Endothelial cell of umbilical vein (primary cell): ENCODE measurements around the gene FGF2. TPM values are rescaled to one million over a fixed set of nuclear protein-coding genes. Genes with fewer than 3 reads are reported as not detected.

ENCODE experiments used
- BruUV-seq: library from RNA; stranded (reverse); fragments of 400-500 nt; replicated peaks from 2 replicates; lab custom pipeline; 2021; lab: Mats Ljungman, UMichigan
- CTCF ChIA-PET: fragments of 300-600, 350-600 bp; sonication (Branson Sonifier 250); formaldehyde crosslinking; loops from one replicate; lab custom pipeline; 2021; ENCODE audit warnings: antibody characterized with exemption, inconsistent platforms; lab: Charles Lee
- POLR2A ChIA-PET: fragments of 300-600, 350-600 bp; sonication (Branson Sonifier 250); formaldehyde crosslinking; loops from one replicate; lab custom pipeline; 2021; ENCODE audit warnings: antibody characterized with exemption, inconsistent platforms; lab: Charles Lee
- DNase-seq: peaks from one replicate; pipeline ENCODE4 v3.0.0-alpha.2; 2011; ENCODE audit warnings: low read depth, low spot score
- FAIRE-seq: peaks from 2 replicates; lab custom pipeline; 2011; peaks lifted over from hg19 to GRCh38; lab: Jason Lieb, UNC
- H2AFZ ChIP-seq: 2 replicates; pipeline ENCODE4 v1.6.0; 2012; ENCODE audit warnings: low read depth, low read length, control low read depth, inconsistent platforms
- H3K27ac ChIP-seq: 2 replicates; pipeline ENCODE4 v1.5.1; 2011; ENCODE audit warnings: low read depth, mild to moderate bottlenecking, control low read depth, low read length, moderate library complexity; ENCODE audit not compliant: insufficient read depth
- H3K27me3 ChIP-seq, 2 experiments: 2 replicates each; pipeline versions ENCODE4 v1.6.0 to v1.6.1; 2011; ENCODE audit warnings: low read length in 2 of 2, mixed read lengths in 1 of 2; ENCODE audit not compliant: control insufficient read depth in 2 of 2, insufficient read depth in 2 of 2
- H3K36me3 ChIP-seq, 2 experiments: 2 replicates in 1 of 2; 3 replicates in 1 of 2; pipeline ENCODE4 v1.5.1; 2011; ENCODE audit warnings: low read length in 2 of 2, mild to moderate bottlenecking in 1 of 2, moderate library complexity in 1 of 2; ENCODE audit not compliant: control insufficient read depth in 2 of 2, insufficient read depth in 2 of 2; ENCODE audit errors: extremely low read depth in 1 of 2
- H3K4me1 ChIP-seq: 3 replicates; pipeline ENCODE4 v1.5.1; 2011; ENCODE audit warnings: mild to moderate bottlenecking, low read length; ENCODE audit not compliant: control insufficient read depth, insufficient read depth; ENCODE audit errors: extremely low read depth
- H3K4me2 ChIP-seq: 2 replicates; pipeline ENCODE4 v1.6.1; 2011; ENCODE audit warnings: low read length, control low read depth, mixed read lengths; ENCODE audit not compliant: insufficient read depth
- H3K4me3 ChIP-seq, 3 experiments: fragments of 200-600 bp in 1 of 3; sonication (generic), shearing (Covaris generic) in 1 of 3; replicated peaks in 1 of 3; 2 replicates each; pipeline ENCODE4 v1.5.1; 2011 to 2016; ENCODE audit warnings: control low read depth in 3 of 3, low read length in 3 of 3, mild to moderate bottlenecking in 2 of 3, inconsistent platforms in 1 of 3, low read depth in 1 of 3, moderate library complexity in 1 of 3; ENCODE audit not compliant: insufficient read depth in 1 of 3
- H3K79me2 ChIP-seq: 2 replicates; pipeline ENCODE4 v1.6.0; 2012; ENCODE audit warnings: low read length, inconsistent platforms; ENCODE audit not compliant: control insufficient read depth, insufficient read depth
- H3K9ac ChIP-seq: replicated peaks from 2 replicates; pipeline ENCODE3; 2011; ENCODE audit warnings: low read length, control low read depth; ENCODE audit not compliant: insufficient read depth; ENCODE audit errors: extremely low read depth
- H3K9me1 ChIP-seq: replicated peaks from 3 replicates; pipeline ENCODE4 v1.6.0; 2011; ENCODE audit warnings: mild to moderate bottlenecking, low read length; ENCODE audit not compliant: control insufficient read depth, insufficient read depth; ENCODE audit errors: extremely low read depth
- H3K9me3 ChIP-seq: replicated peaks from 2 replicates; pipeline ENCODE4 v1.5.1; 2012; ENCODE audit warnings: low read length, inconsistent platforms; ENCODE audit not compliant: control insufficient read depth, insufficient read depth
- H4K20me1 ChIP-seq: replicated peaks from 2 replicates; pipeline ENCODE3; 2011; ENCODE audit warnings: mild to moderate bottlenecking, low read length; ENCODE audit not compliant: control insufficient read depth, insufficient read depth; ENCODE audit errors: extremely low read depth
- CTCF ChIP-seq, 2 donors: IDR thresholded peaks; 1 replicate in 1 of 2; 2 replicates in 1 of 2; pipeline ENCODE4 v1.5.1; 2011; ENCODE audit warnings: low read length in 2 of 2, mild to moderate bottlenecking in 2 of 2, moderate library complexity in 2 of 2, control low read depth in 1 of 2, inconsistent platforms in 1 of 2, low read depth in 1 of 2; ENCODE audit not compliant: insufficient read depth in 1 of 2; ENCODE audit errors: extremely low read depth in 1 of 2
- EZH2 ChIP-seq: IDR thresholded peaks from 2 replicates; pipeline ENCODE4 v1.6.1; 2012; ENCODE audit warnings: borderline replicate concordance, low read depth, mild to moderate bottlenecking, moderate library complexity, low read length, inconsistent platforms; ENCODE audit not compliant: severe bottlenecking
- FOS ChIP-seq: IDR thresholded peaks from 2 replicates; pipeline ENCODE4 v1.6.1; 2011; ENCODE audit warnings: mild to moderate bottlenecking, low read length, moderate library complexity, borderline replicate concordance; ENCODE audit not compliant: insufficient read depth
- GATA2 ChIP-seq: IDR thresholded peaks from 2 replicates; pipeline ENCODE4 v1.7.0; 2011; ENCODE audit warnings: low read depth, mild to moderate bottlenecking, moderate library complexity, mixed read lengths, low read length; ENCODE audit not compliant: insufficient read length, insufficient read depth
- JUN ChIP-seq: IDR thresholded peaks from 2 replicates; pipeline ENCODE4 v1.6.1; 2011; ENCODE audit warnings: borderline replicate concordance, low read depth; ENCODE audit not compliant: insufficient read length, insufficient read depth
- MAX ChIP-seq: IDR thresholded peaks from 2 replicates; pipeline ENCODE4 v1.6.1; 2011; ENCODE audit not compliant: insufficient read depth, insufficient read length
- MYC ChIP-seq: IDR thresholded peaks from one replicate; pipeline ENCODE4 v1.6.1; 2011; ENCODE audit warnings: mild to moderate bottlenecking, low read depth, low read length
- POLR2A ChIP-seq: IDR thresholded peaks from 2 replicates; pipeline ENCODE4 v1.6.1; 2012; ENCODE audit warnings: low read depth, mild to moderate bottlenecking, control low read depth, low read length
- POLR2AphosphoS5 ChIP-seq: IDR thresholded peaks from 2 replicates; pipeline ENCODE4 v1.6.1; 2012; ENCODE audit warnings: low read depth, mild to moderate bottlenecking, control low read depth, low read length, moderate library complexity; ENCODE audit not compliant: insufficient read depth
- dilution Hi-C: fragments of 300-500 bp; cut with MboI; formaldehyde crosslinking; loops from one replicate; pipeline ENCODE4 v1.15.0; 2019; ENCODE audit warnings: low sequenced_read_pairs; ENCODE audit not compliant: extremely low pct_ligation_motif_present
- intact Hi-C: fragments of 100-400 bp; cut with micrococcal nuclease; formaldehyde crosslinking; loops from one replicate; pipeline ENCODE4 v1.10.0; 2022
- polyA plus RNA-seq, 4 experiments: library from polyadenylated mRNA; depleted of rRNA in 3 of 4; stranded (reverse) in 3 of 4; unstranded in 1 of 4; fragments of >200 nt; gene quantifications; 2 replicates each; pipeline versions ENCODE4 v1.2.1 to v1.2.3, GENCODE V29; 2011 to 2012; ENCODE audit warnings: missing spikeins in 1 of 4
- total RNA-seq: library from RNA; stranded (reverse); gene quantifications from 2 replicates; pipeline ENCODE4 v1.2.3, GENCODE V29; 2021

The FGF2 gene
- total and polyA plus RNA-seq, 2 donors (not counting 3 experiments of a cell fraction or from before 2014, with no cell fraction given): 4.6 to 23.9 TPM

- H3K27ac ChIP-seq: no peak overlapping the region
- POLR2A ChIA-PET: no interaction called here
- H3K9ac ChIP-seq: no peak overlapping the region
- H3K79me2 ChIP-seq: no peaks in the 10 kb centered on the region
- no peaks in the 10 kb centered on the region for H3K4me1 ChIP-seq
- BruUV-seq: no TSS peak
- DNase-seq: no peak
- no peak for TF ChIP-seq POLR2A
- no peak for TF ChIP-seq JUN
- no peak for TF ChIP-seq CTCF (IDR thresholded peaks at IDR 0.05; ENCODE audit: extremely low read depth in 1 of 2, insufficient read depth in 1 of 2, low read depth in 1 of 2, low read length in 2 of 2)
- TF ChIP-seq GATA2: no peak
- TF ChIP-seq EZH2: no peak
- TF ChIP-seq POLR2AphosphoS5: no peak
- TF ChIP-seq MYC: no peak
- TF ChIP-seq FOS: no peak
- no peak for TF ChIP-seq MAX
- dilution Hi-C loops: loop anchor here (25.0 kb wide), 1 partner anchor 147 kb away; no protein-coding TSS in a partner anchor
- no peaks in the 10 kb centered on the region for H3K36me3 ChIP-seq
- no peak overlapping the region for H2AFZ ChIP-seq
- H3K27me3 ChIP-seq: no peaks in the 10 kb centered on the region
- CTCF ChIA-PET: interaction anchor here (1.9 kb wide), 1 partner anchor 11 kb away, joined by 6 read pairs; no protein-coding TSS in a partner anchor
- H3K9me3 ChIP-seq: no peaks in the 10 kb centered on the region
- no peak overlapping the region for H3K4me2 ChIP-seq
- no peaks in the 10 kb centered on the region for H4K20me1 ChIP-seq
- intact Hi-C loops: no loop called here
- no peaks in the 10 kb centered on the region for H3K9me1 ChIP-seq
- no peak overlapping the region for H3K4me3 ChIP-seq
- no peak for FAIRE-seq
Measured at GRCh38 chr4:122909683-122910082, 83.1 kb downstream of the FGF2 start.
